ENCODE data around the gene BBOX1. TPM values are rescaled to one million over a fixed set of nuclear protein-coding genes. Genes with fewer than 3 reads are reported as not detected.

Gene BBOX1
- total RNA-seq, 1 donor from 2014 or later: not detected

- H3K36me3 Mint-ChIP-seq: no peaks in the 10 kb centered on the region
- peaks cover 9% of the 10 kb centered on the region for H3K9me3 ChIP-seq (ENCODE audit: low read depth)
- no peak overlapping the region for H3K27ac ChIP-seq
- no peaks in the 10 kb centered on the region for H3K79me2 ChIP-seq (ENCODE audit: low read depth)
- H3K4me3 ChIP-seq: no peak overlapping the region
- no peaks in the 10 kb centered on the region for H3K27me3 ChIP-seq
- H3K4me3 Mint-ChIP-seq: no peak overlapping the region
- H3K36me3 ChIP-seq: no peaks in the 10 kb centered on the region
- peak overlapping the region; percentile 80 for H2AFZ ChIP-seq (replicated peaks)
- H3K9me3 Mint-ChIP-seq: peaks cover 23% of the 10 kb centered on the region
- H3F3A ChIP-seq (ENCODE audit: low read depth): peaks cover 10% of the 10 kb centered on the region
- peak; percentile 18 for TF ChIP-seq CTCF (IDR thresholded peaks at IDR 0.05)
- no peak for TF ChIP-seq EZH2 (IDR thresholded peaks at IDR 0.05)
- TF ChIP-seq EZH2phosphoT487 (IDR thresholded peaks at IDR 0.05): no peak
- H3K9ac ChIP-seq: no peak overlapping the region
- no peaks in the 10 kb centered on the region for H3K4me1 Mint-ChIP-seq
- no peak overlapping the region for H3K4me2 ChIP-seq
- H3K27me3 Mint-ChIP-seq (ENCODE audit: insufficient read depth, low read depth): no peaks in the 10 kb centered on the region
- H3K27ac Mint-ChIP-seq: no peak overlapping the region
- no peaks in the 10 kb centered on the region for H4K20me1 ChIP-seq (ENCODE audit: low read depth)
- DNase-seq (ENCODE audit: low spot score): no peak
- peaks cover 23% of the 10 kb centered on the region for H3K4me1 ChIP-seq
Observed at GRCh38 chr11:27039873-27040272, 742 bp upstream of the BBOX1 start.

GRCh38 chr11:27041141-27041899, 705 bp downstream of the BBOX1 start:
- peak; percentile 56 for DNase-seq (ENCODE audit: low spot score)
- Histone ChIP-seq H3K4me2 (peak overlapping the region; percentile 15), H3F3A (ENCODE audit: low read depth) (peaks cover 10% of the 10 kb centered on the region), H3K27ac (no peak overlapping the region), H3K9ac (no peak overlapping the region), H2AFZ (replicated peaks) (no peak overlapping the region), H4K20me1 (ENCODE audit: low read depth) (no peaks in the 10 kb centered on the region), H3K79me2 (ENCODE audit: low read depth) (no peaks in the 10 kb centered on the region), H3K27me3 (no peaks in the 10 kb centered on the region), H3K36me3 (no peaks in the 10 kb centered on the region), H3K9me3 (ENCODE audit: low read depth) (peaks cover 9% of the 10 kb centered on the region), H3K4me3 (no peak overlapping the region), H3K4me1 (peaks cover 23% of the 10 kb centered on the region)
- Mint-ChIP-seq H3K4me3 (no peak overlapping the region), H3K27ac (no peak overlapping the region), H3K36me3 (no peaks in the 10 kb centered on the region), H3K9me3 (peaks cover 22% of the 10 kb centered on the region), H3K4me1 (no peaks in the 10 kb centered on the region), H3K27me3 (ENCODE audit: insufficient read depth, low read depth) (no peaks in the 10 kb centered on the region)
- no peak for TF ChIP-seq CTCF (IDR thresholded peaks at IDR 0.05)
- no peak for TF ChIP-seq EZH2 (IDR thresholded peaks at IDR 0.05)
- no peak for TF ChIP-seq EZH2phosphoT487 (IDR thresholded peaks at IDR 0.05)

GRCh38 chr11:27046956-27047355, 6.3 kb downstream of the BBOX1 start:
- peaks cover 2% of the 10 kb centered on the region for H3K4me1 ChIP-seq
- H3K4me3 ChIP-seq: no peak overlapping the region
- TF ChIP-seq CTCF (IDR thresholded peaks at IDR 0.05) (no peak), EZH2phosphoT487 (IDR thresholded peaks at IDR 0.05) (no peak), EZH2 (IDR thresholded peaks at IDR 0.05) (no peak)
- peaks cover 3% of the 10 kb centered on the region for H3F3A ChIP-seq (ENCODE audit: low read depth)
- peaks cover 14% of the 10 kb centered on the region for H3K9me3 ChIP-seq (ENCODE audit: low read depth)
- Mint-ChIP-seq H3K36me3 (peaks cover 2% of the 10 kb centered on the region), H3K9me3 (peaks cover 19% of the 10 kb centered on the region), H3K27ac (no peak overlapping the region), H3K4me3 (no peak overlapping the region), H3K4me1 (no peaks in the 10 kb centered on the region), H3K27me3 (ENCODE audit: insufficient read depth, low read depth) (no peaks in the 10 kb centered on the region)
- no peak overlapping the region for H2AFZ ChIP-seq (replicated peaks)
- H3K79me2 ChIP-seq (ENCODE audit: low read depth): no peaks in the 10 kb centered on the region
- H3K27me3 ChIP-seq: no peaks in the 10 kb centered on the region
- no peak overlapping the region for H3K27ac ChIP-seq
- no peaks in the 10 kb centered on the region for H4K20me1 ChIP-seq (ENCODE audit: low read depth)
- no peak overlapping the region for H3K4me2 ChIP-seq
- H3K36me3 ChIP-seq: no peaks in the 10 kb centered on the region
- DNase-seq (ENCODE audit: low spot score): no peak
- no peak overlapping the region for H3K9ac ChIP-seq

All from neural progenitor cell (in vitro differentiated cells).